Endodermal cell (in vitro differentiated cells): ENCODE measurements around the gene LRRC10B. TPM values are rescaled to one million over a fixed set of nuclear protein-coding genes. Genes with fewer than 3 reads are reported as not detected.

ENCODE experiments used
- DNase-seq: peaks from one replicate; pipeline ENCODE4 v3.0.0-alpha.2; 2017
- H3K27ac ChIP-seq: 2 replicates; pipeline ENCODE4 v1.5.1; 2013; ENCODE audit warnings: mild to moderate bottlenecking, low read depth, low read length, moderate library complexity
- H3K27me3 ChIP-seq: 2 replicates; pipeline ENCODE4 v1.6.1; 2013; ENCODE audit warnings: mild to moderate bottlenecking, low read length, moderate library complexity; ENCODE audit not compliant: insufficient read depth, control insufficient read depth, poor library complexity, severe bottlenecking
- H3K36me3 ChIP-seq: 2 replicates; pipeline ENCODE4 v1.7.0; 2013; ENCODE audit warnings: mild to moderate bottlenecking, low read length, moderate library complexity; ENCODE audit not compliant: control insufficient read depth, insufficient read depth
- H3K4me1 ChIP-seq: one replicate; pipeline ENCODE4 v1.7.0; 2013; ENCODE audit warnings: low read length; ENCODE audit not compliant: control insufficient read depth, insufficient read depth
- H3K4me3 ChIP-seq: 2 replicates; pipeline ENCODE4 v1.5.1; 2013; ENCODE audit warnings: mild to moderate bottlenecking, low read length, moderate library complexity
- H3K9ac ChIP-seq: 2 replicates; pipeline ENCODE4 v1.6.1; 2013; ENCODE audit warnings: mild to moderate bottlenecking, low read length, moderate library complexity; ENCODE audit not compliant: poor library complexity, severe bottlenecking; ENCODE audit errors: extremely low read depth
- H3K9me3 ChIP-seq: 2 replicates; pipeline ENCODE4 v1.6.1; 2013; ENCODE audit warnings: mild to moderate bottlenecking, low read length, moderate library complexity; ENCODE audit not compliant: control insufficient read depth
- H3K27ac Mint-ChIP-seq: 2 replicates; pipeline ENCODE4 v1.8.0; 2020; ENCODE audit warnings: mixed read lengths
- H3K27me3 Mint-ChIP-seq: 2 replicates; pipeline ENCODE4 v1.8.0; 2021; ENCODE audit warnings: mild to moderate bottlenecking, mixed read lengths; ENCODE audit not compliant: insufficient read depth
- H3K36me3 Mint-ChIP-seq: 2 replicates; pipeline ENCODE4 v1.8.0; 2020; ENCODE audit warnings: low read depth, mixed read lengths
- H3K4me1 Mint-ChIP-seq: 2 replicates; pipeline ENCODE4 v1.8.0; 2020; ENCODE audit warnings: mixed read lengths
- H3K4me3 Mint-ChIP-seq: 2 replicates; pipeline ENCODE4 v1.8.0; 2020; ENCODE audit warnings: mild to moderate bottlenecking, moderate library complexity, mixed read lengths
- H3K9me3 Mint-ChIP-seq: 2 replicates; pipeline ENCODE4 v1.8.0; 2020; ENCODE audit warnings: mild to moderate bottlenecking, mixed read lengths
- CTCF ChIP-seq: fragments of 200-600 bp; sonication (generic); conservative IDR thresholded peaks from 2 replicates; pipeline ENCODE4 v1.5.0; 2021; ENCODE audit warnings: antibody characterized with exemption, mild to moderate bottlenecking
- WGBS, 2 experiments: methylation state at CpG; one replicate each; pipeline versions ENCODE4 v1.1.5 to v1.1.7; 2013; ENCODE audit warnings: missing lambda C conversion rate in 2 of 2, mixed read lengths in 1 of 2; ENCODE audit not compliant: insufficient coverage in 1 of 2, insufficient read length in 1 of 2; 5-methylcytosine and 5-hydroxymethylcytosine counted together
- total RNA-seq, 2 donors: library from RNA; stranded (reverse); fragmentation: NEBNext Ultra II Directional in 1 of 2; extraction: Animal tissue kit (Norgen Biotek cat#: 25700) in 1 of 2; gene quantifications; 2 replicates in 1 of 2; 3 replicates in 1 of 2; pipeline ENCODE4 v1.2.1, GENCODE V29; 2021

Gene LRRC10B
- total RNA-seq, 2 donors from 2014 or later: 0.11 to 0.69 TPM

GRCh38 chr11:61486011-61486620, 22.4 kb upstream of the LRRC10B start:
- Mint-ChIP-seq H3K27me3 (peaks cover 7% of the 10 kb centered on the region), H3K36me3 (peaks cover 2% of the 10 kb centered on the region), H3K9me3 (no peaks in the 10 kb centered on the region), H3K4me1 (peaks cover 17% of the 10 kb centered on the region), H3K27ac (no peak overlapping the region), H3K4me3 (no peak overlapping the region)
- H3K4me3 ChIP-seq: no peak overlapping the region
- H3K36me3 ChIP-seq: no peaks in the 10 kb centered on the region
- H3K9me3 ChIP-seq: no peaks in the 10 kb centered on the region
- no peak overlapping the region for H3K27ac ChIP-seq
- H3K27me3 ChIP-seq: no peaks in the 10 kb centered on the region
- peaks cover 6% of the 10 kb centered on the region for H3K4me1 ChIP-seq
- no peak for DNase-seq
- no peak overlapping the region for H3K9ac ChIP-seq
- WGBS, 2 experiments: 89 to 100% methylated on average over 2 to 6 of the region's 6 CpGs
- TF ChIP-seq CTCF: no peak

DNA sequence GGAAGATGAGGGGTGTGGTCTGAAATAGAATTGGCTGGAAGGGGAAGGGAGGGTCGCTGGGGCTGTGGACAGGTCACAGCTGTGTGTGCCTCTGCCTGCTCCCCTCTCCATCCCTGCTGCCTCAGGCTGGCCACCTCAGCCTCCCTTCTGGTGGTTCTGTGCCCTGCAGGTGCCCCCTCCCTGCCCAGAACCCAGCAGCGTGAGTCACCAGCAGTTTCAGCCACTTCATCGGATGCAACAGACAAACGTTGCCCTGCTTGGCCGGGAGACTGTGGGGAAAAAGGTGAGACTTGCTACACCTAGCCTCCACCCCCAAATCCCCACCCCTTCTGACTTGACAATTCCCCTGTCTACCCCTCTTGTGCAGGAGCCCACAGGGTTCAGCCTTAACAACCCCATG, 21.8 kb upstream of the LRRC10B start:
- Mint-ChIP-seq H3K9me3 (no peaks in the 10 kb centered on the region), H3K4me3 (no peak overlapping the region), H3K27me3 (peaks cover 7% of the 10 kb centered on the region), H3K27ac (no peak overlapping the region), H3K4me1 (peaks cover 14% of the 10 kb centered on the region), H3K36me3 (peaks cover 2% of the 10 kb centered on the region)
- Histone ChIP-seq H3K4me3 (no peak overlapping the region), H3K9ac (no peak overlapping the region), H3K9me3 (no peaks in the 10 kb centered on the region), H3K27me3 (no peaks in the 10 kb centered on the region), H3K36me3 (no peaks in the 10 kb centered on the region), H3K4me1 (peaks cover 3% of the 10 kb centered on the region), H3K27ac (no peak overlapping the region)
- TF ChIP-seq CTCF: no peak
- DNase-seq: no peak
- 81% methylated on average over 5 of the region's 5 CpGs; no CpG with 5 or more reads in 1 of the 2 experiments for WGBS, 2 experiments

- peaks cover 3% of the 10 kb centered on the region for H3K4me1 ChIP-seq
- peaks cover 2% of the 10 kb centered on the region for H3K36me3 Mint-ChIP-seq
- no peak overlapping the region for H3K4me3 Mint-ChIP-seq
- WGBS, 2 experiments: 88 to 96% methylated on average over 3 to 4 of the region's 4 CpGs
- TF ChIP-seq CTCF: no peak
- H3K4me1 Mint-ChIP-seq: peaks cover 14% of the 10 kb centered on the region
- H3K27me3 ChIP-seq: no peaks in the 10 kb centered on the region
- no peak overlapping the region for H3K27ac ChIP-seq
- H3K9me3 ChIP-seq: no peaks in the 10 kb centered on the region
- H3K9me3 Mint-ChIP-seq: no peaks in the 10 kb centered on the region
- no peak for DNase-seq
- no peak overlapping the region for H3K4me3 ChIP-seq
- no peak overlapping the region for H3K9ac ChIP-seq
- peaks cover 7% of the 10 kb centered on the region for H3K27me3 Mint-ChIP-seq
- no peaks in the 10 kb centered on the region for H3K36me3 ChIP-seq
- no peak overlapping the region for H3K27ac Mint-ChIP-seq
Measured at GRCh38 chr11:61487342-61488025, 21.1 kb upstream of the LRRC10B start.
